ENCODE data around the gene ZMYND8. TPM values are rescaled to one million over a fixed set of nuclear protein-coding genes. Genes with fewer than 3 reads are reported as not detected.

The ZMYND8 gene
- total and polyA plus RNA-seq, 4 donors: 14.2 to 46.4 (median 30.1) TPM

DNA sequence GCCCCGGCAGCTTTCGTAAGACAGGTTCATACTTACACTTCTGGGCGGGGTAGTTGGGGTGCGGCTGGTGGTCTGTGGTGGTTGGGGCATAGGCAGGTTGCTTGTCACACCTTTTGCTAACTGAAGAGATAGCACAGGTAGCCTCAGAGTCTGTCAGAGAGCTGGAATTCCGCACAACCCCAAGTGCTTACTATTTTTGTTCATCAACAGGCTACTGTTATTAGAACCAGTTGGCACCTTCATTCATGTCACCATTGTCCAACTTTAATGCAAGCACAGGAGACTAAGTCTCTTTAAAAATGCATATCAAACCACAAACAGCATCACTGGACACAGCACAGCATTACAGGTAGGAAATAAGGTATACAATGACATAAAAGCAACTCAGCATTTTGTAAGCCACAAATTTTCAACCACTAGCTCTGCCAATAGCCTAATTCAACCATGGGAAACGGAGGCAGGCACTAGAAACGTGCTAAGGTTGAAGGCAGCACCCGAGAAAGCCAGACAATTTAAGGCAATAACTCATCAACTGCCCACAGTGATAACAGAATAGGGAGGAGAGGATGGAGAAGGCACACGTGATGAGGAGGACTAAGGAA lies 143.8 kb downstream of the ZMYND8 start:
- Histone ChIP-seq H3K9me3 (ENCODE audit: control insufficient read depth in 4 of 4, insufficient read depth in 3 of 4, low read length in 3 of 4) (peaks cover 0 to 3% (median 0%) of the 10 kb centered on the region in 4 donors), H3K9ac (ENCODE audit: insufficient read depth in 1 of 2, low read length in 2 of 2) (no peak overlapping the region), H3K27me3 (ENCODE audit: control insufficient read depth in 3 of 3, insufficient read depth in 3 of 3, low read length in 2 of 3) (no peaks in the 10 kb centered on the region), H3K36me3 (ENCODE audit: control insufficient read depth in 4 of 4, insufficient read depth in 4 of 4, low read length in 4 of 4) (peaks cover 16 to 57% (median 44%) of the 10 kb centered on the region in 4 donors), H3K27ac (ENCODE audit: low read depth in 1 of 2, low read length in 1 of 2) (peak overlapping the region in 1 of 2 donors; percentile 13), H3K4me1 (ENCODE audit: control insufficient read depth in 5 of 5, insufficient read depth in 5 of 5, low read length in 5 of 5) (no peaks in the 10 kb centered on the region), H3K4me3 (no peak overlapping the region)
- no peak for ATAC-seq (ENCODE audit: insufficient read depth, low FRiP score)
- TF ChIP-seq, protein P1, sequence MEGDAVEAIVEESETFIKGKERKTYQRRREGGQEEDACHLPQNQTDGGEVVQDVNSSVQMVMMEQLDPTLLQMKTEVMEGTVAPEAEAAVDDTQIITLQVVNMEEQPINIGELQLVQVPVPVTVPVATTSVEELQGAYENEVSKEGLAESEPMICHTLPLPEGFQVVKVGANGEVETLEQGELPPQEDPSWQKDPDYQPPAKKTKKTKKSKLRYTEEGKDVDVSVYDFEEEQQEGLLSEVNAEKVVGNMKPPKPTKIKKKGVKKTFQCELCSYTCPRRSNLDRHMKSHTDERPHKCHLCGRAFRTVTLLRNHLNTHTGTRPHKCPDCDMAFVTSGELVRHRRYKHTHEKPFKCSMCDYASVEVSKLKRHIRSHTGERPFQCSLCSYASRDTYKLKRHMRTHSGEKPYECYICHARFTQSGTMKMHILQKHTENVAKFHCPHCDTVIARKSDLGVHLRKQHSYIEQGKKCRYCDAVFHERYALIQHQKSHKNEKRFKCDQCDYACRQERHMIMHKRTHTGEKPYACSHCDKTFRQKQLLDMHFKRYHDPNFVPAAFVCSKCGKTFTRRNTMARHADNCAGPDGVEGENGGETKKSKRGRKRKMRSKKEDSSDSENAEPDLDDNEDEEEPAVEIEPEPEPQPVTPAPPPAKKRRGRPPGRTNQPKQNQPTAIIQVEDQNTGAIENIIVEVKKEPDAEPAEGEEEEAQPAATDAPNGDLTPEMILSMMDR (IDR thresholded peaks at IDR 0.05; ENCODE audit: control extremely low read depth, extremely low read depth): no peak
- DNase-seq: no peak
- 91 to 94% methylated on average over 9 of the region's 9 CpGs for WGBS, 2 donors

DNA sequence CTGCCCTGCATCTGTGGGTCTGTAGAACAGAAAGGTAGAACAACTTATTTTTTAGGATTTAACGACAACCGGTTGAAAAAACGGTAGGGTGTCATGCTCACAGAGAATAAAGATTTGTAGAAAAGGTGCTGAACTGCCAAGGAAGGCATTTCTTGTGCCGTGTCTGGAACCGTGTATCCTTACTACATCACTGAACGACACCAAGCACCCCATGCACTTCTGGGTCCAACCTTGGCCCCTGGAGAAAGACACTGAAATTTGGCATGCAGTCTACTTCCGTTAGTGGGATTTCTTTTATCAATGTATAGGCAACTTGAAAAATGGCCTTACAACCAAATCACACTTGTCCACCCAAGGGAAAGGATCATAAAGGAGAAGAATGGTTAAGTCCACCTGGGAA lies 145.5 kb downstream of the ZMYND8 start:
- TF ChIP-seq, protein P1 (IDR thresholded peaks at IDR 0.05; ENCODE audit: control extremely low read depth, extremely low read depth): no peak
- Histone ChIP-seq H3K9ac (ENCODE audit: insufficient read depth in 1 of 2, low read length in 2 of 2) (no peak overlapping the region), H3K4me1 (ENCODE audit: control insufficient read depth in 5 of 5, insufficient read depth in 5 of 5, low read length in 5 of 5) (no peaks in the 10 kb centered on the region), H3K27me3 (ENCODE audit: control insufficient read depth in 3 of 3, insufficient read depth in 3 of 3, low read length in 2 of 3) (no peaks in the 10 kb centered on the region), H3K36me3 (ENCODE audit: control insufficient read depth in 4 of 4, insufficient read depth in 4 of 4, low read length in 4 of 4) (peaks cover 16 to 57% (median 38%) of the 10 kb centered on the region in 4 donors), H3K27ac (ENCODE audit: low read depth in 1 of 2, low read length in 1 of 2) (no peak overlapping the region), H3K4me3 (no peak overlapping the region), H3K9me3 (ENCODE audit: control insufficient read depth in 4 of 4, insufficient read depth in 3 of 4, low read length in 3 of 4) (peaks cover 0 to 3% (median 0%) of the 10 kb centered on the region in 4 donors)
- 95 to 97% methylated on average over 7 of the region's 7 CpGs for WGBS, 2 donors
- DNase-seq (no peak), ATAC-seq (ENCODE audit: insufficient read depth, low FRiP score) (no peak)

DNA sequence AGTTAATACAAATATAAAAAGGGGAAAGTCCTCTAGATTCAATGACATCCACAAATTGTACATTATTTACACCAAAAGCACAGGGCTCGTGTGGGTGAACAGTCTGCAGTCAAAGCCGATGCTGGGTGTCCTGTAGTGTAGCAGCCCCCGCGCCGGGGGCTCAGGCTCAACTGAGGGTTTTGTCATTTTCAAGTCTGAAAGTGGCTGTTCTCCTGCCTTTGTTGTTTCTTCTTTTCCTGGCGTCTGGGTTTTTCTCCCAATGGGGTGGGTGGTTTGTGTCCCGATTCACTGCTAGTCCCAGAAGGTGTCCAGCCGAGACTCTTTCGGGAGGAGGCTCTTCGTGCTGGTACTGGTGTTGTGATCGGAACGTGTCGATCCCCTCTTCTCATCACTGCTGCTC lies 146.0 kb downstream of the ZMYND8 start:
- TF ChIP-seq, protein P1 (IDR thresholded peaks at IDR 0.05; ENCODE audit: control extremely low read depth, extremely low read depth): no peak
- Histone ChIP-seq H3K4me1 (ENCODE audit: control insufficient read depth in 5 of 5, insufficient read depth in 5 of 5, low read length in 5 of 5) (no peaks in the 10 kb centered on the region), H3K27me3 (ENCODE audit: control insufficient read depth in 3 of 3, insufficient read depth in 3 of 3, low read length in 2 of 3) (no peaks in the 10 kb centered on the region), H3K4me3 (no peak overlapping the region), H3K36me3 (ENCODE audit: control insufficient read depth in 4 of 4, insufficient read depth in 4 of 4, low read length in 4 of 4) (peaks cover 16 to 53% (median 34%) of the 10 kb centered on the region in 4 donors), H3K9me3 (ENCODE audit: control insufficient read depth in 4 of 4, insufficient read depth in 3 of 4, low read length in 3 of 4) (peaks cover 0 to 3% (median 0%) of the 10 kb centered on the region in 4 donors), H3K27ac (ENCODE audit: low read depth in 1 of 2, low read length in 1 of 2) (no peak overlapping the region), H3K9ac (ENCODE audit: insufficient read depth in 1 of 2, low read length in 2 of 2) (no peak overlapping the region)
- DNase-seq (no peak), ATAC-seq (ENCODE audit: insufficient read depth, low FRiP score) (no peak)
- 97% methylated on average over 13 of the region's 13 CpGs for WGBS, 2 donors

DNA sequence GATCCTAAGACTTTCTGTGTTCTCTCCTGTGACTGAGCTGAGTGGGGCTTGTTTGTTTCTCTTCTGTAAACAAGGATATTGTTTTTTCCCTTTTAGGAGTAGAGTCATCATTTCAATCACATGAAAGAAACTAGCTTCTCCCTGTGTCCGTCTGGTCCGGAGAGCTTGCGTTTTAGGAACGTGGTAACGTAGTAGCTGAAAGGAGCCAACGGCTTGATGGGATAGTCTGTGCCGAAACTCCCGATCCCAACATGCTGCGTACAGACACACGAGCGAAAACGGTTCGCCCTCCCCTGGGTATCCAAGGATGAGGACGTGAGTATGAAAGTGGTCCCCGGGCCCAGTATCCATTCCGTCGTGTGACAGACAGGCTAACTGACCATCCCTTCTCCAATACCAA lies 146.5 kb downstream of the ZMYND8 start:
- WGBS, 2 donors: 95 to 96% methylated on average over 17 of the region's 17 CpGs
- Histone ChIP-seq H3K36me3 (ENCODE audit: control insufficient read depth in 4 of 4, insufficient read depth in 4 of 4, low read length in 4 of 4) (peaks cover 16 to 50% (median 34%) of the 10 kb centered on the region in 4 donors), H3K9me3 (ENCODE audit: control insufficient read depth in 4 of 4, insufficient read depth in 3 of 4, low read length in 3 of 4) (peaks cover 0 to 3% (median 0%) of the 10 kb centered on the region in 4 donors), H3K9ac (ENCODE audit: insufficient read depth in 1 of 2, low read length in 2 of 2) (no peak overlapping the region), H3K27ac (ENCODE audit: low read depth in 1 of 2, low read length in 1 of 2) (no peak overlapping the region), H3K27me3 (ENCODE audit: control insufficient read depth in 3 of 3, insufficient read depth in 3 of 3, low read length in 2 of 3) (no peaks in the 10 kb centered on the region), H3K4me3 (no peak overlapping the region), H3K4me1 (ENCODE audit: control insufficient read depth in 5 of 5, insufficient read depth in 5 of 5, low read length in 5 of 5) (no peaks in the 10 kb centered on the region)
- DNase-seq: no peak
- TF ChIP-seq, protein P1 (IDR thresholded peaks at IDR 0.05; ENCODE audit: control extremely low read depth, extremely low read depth): no peak
- no peak for ATAC-seq (ENCODE audit: insufficient read depth, low FRiP score)
